GM23338 (cell line): Measurements from ENCODE around the gene SLX4IP. TPM values are rescaled to one million over a fixed set of nuclear protein-coding genes. Genes with fewer than 3 reads are reported as not detected.

Source experiments
- ATAC-seq: fragments of 200-7000 bp; cut with Tn5 transposase; 3 replicates; pipeline ENCODE4 v1.9.1; 2020
- DNase-seq: peaks from one replicate; pipeline ENCODE4 v3.0.0-alpha.2; 2015; ENCODE audit warnings: low spot score
- H2AFZ ChIP-seq: fragments of 200-600 bp; sonication (generic); 2 replicates; pipeline ENCODE4 v1.8.0; 2016; ENCODE audit warnings: antibody characterized with exemption, mild to moderate bottlenecking, moderate library complexity
- H3F3A ChIP-seq: fragments of 200-600 bp; sonication (generic); replicated peaks from 2 replicates; pipeline ENCODE4 v1.8.0; 2017; ENCODE audit warnings: antibody characterized with exemption, mixed run types, low read depth
- H3K27ac ChIP-seq: fragments of 200-600 bp; sonication (generic); 2 replicates; pipeline ENCODE4 v1.6.1; 2016; ENCODE audit warnings: low read depth
- H3K27me3 ChIP-seq: fragments of 200-600 bp; sonication (generic); 2 replicates; pipeline ENCODE4 v1.8.0; 2016; ENCODE audit warnings: mild to moderate bottlenecking, mixed run types, moderate library complexity; ENCODE audit not compliant: insufficient read depth
- H3K36me3 ChIP-seq: fragments of 200-600 bp; sonication (generic); 2 replicates; pipeline ENCODE4 v1.8.0; 2016; ENCODE audit warnings: mild to moderate bottlenecking; ENCODE audit not compliant: insufficient read depth
- H3K4me1 ChIP-seq: fragments of 200-600 bp; sonication (generic); 2 replicates; pipeline ENCODE4 v1.8.0; 2016; ENCODE audit warnings: mild to moderate bottlenecking, moderate library complexity; ENCODE audit not compliant: insufficient read depth
- H3K4me2 ChIP-seq: fragments of 200-600 bp; sonication (generic); 2 replicates; pipeline ENCODE4 v1.7.1; 2017; ENCODE audit warnings: mixed run types
- H3K4me3 ChIP-seq: fragments of 200-600 bp; sonication (generic); 2 replicates; pipeline ENCODE4 v1.6.1; 2016; ENCODE audit warnings: mixed run types
- H3K79me2 ChIP-seq: fragments of 200-600 bp; sonication (generic); replicated peaks from 2 replicates; pipeline ENCODE4 v1.8.0; 2017; ENCODE audit warnings: mild to moderate bottlenecking; ENCODE audit not compliant: insufficient read depth
- H3K9me2 ChIP-seq: fragments of 200-600 bp; sonication (generic); 2 replicates; pipeline ENCODE4 v1.8.0; 2017; ENCODE audit not compliant: insufficient read depth
- H4K20me1 ChIP-seq: fragments of 200-600 bp; sonication (generic); replicated peaks from 2 replicates; pipeline ENCODE4 v1.8.0; 2017; ENCODE audit warnings: mild to moderate bottlenecking; ENCODE audit not compliant: insufficient read depth
- H3K27ac Mint-ChIP-seq: 2 replicates; pipeline ENCODE4 v1.8.0; 2020; ENCODE audit warnings: inconsistent platforms, mild to moderate bottlenecking, moderate library complexity, mixed read lengths
- H3K27me3 Mint-ChIP-seq: 3 replicates; pipeline ENCODE4 v1.8.0; 2022; ENCODE audit warnings: low read depth, mild to moderate bottlenecking, moderate library complexity, mixed read lengths, inconsistent platforms; ENCODE audit not compliant: insufficient read depth, poor library complexity
- H3K36me3 Mint-ChIP-seq: 3 replicates; pipeline ENCODE4 v1.8.0; 2021; ENCODE audit warnings: low read depth, mild to moderate bottlenecking, inconsistent platforms, moderate library complexity, mixed read lengths
- H3K4me1 Mint-ChIP-seq: 3 replicates; pipeline ENCODE4 v1.8.0; 2020; ENCODE audit warnings: mild to moderate bottlenecking, inconsistent platforms, mixed read lengths
- H3K4me3 Mint-ChIP-seq: 3 replicates; pipeline ENCODE4 v1.8.0; 2021; ENCODE audit warnings: moderate library complexity, mild to moderate bottlenecking, inconsistent platforms, mixed read lengths
- H3K9me3 Mint-ChIP-seq: 3 replicates; pipeline ENCODE4 v1.8.0; 2020; ENCODE audit warnings: moderate library complexity, mild to moderate bottlenecking, inconsistent platforms, mixed read lengths
- CREB1 ChIP-seq: fragments of 250-450 bp; sonication (Bioruptor Pico); IDR thresholded peaks from 2 replicates; pipeline ENCODE4 v1.5.0; 2020; ENCODE audit warnings: low read depth, mild to moderate bottlenecking, moderate library complexity
- ETS1 ChIP-seq: IDR thresholded peaks from 2 replicates; pipeline ENCODE4 v1.6.1; 2016; ENCODE audit warnings: antibody characterized with exemption
- EZH2 ChIP-seq: fragments of 200-600 bp; sonication (generic); IDR thresholded peaks from one replicate; pipeline ENCODE4 v1.8.0; 2017; ENCODE audit warnings: antibody characterized with exemption, mild to moderate bottlenecking, low read depth; ENCODE audit not compliant: unreplicated experiment
- EZH2phosphoT487 ChIP-seq: fragments of 200-600 bp; sonication (generic); IDR thresholded peaks from one replicate; pipeline ENCODE4 v1.8.1; 2018; ENCODE audit warnings: antibody characterized with exemption; ENCODE audit not compliant: unreplicated experiment
- JUNB ChIP-seq: IDR thresholded peaks from one replicate; pipeline ENCODE4 v1.6.1; 2016; ENCODE audit warnings: antibody characterized with exemption; ENCODE audit not compliant: unreplicated experiment
- NANOG ChIP-seq: IDR thresholded peaks from 2 replicates; pipeline ENCODE4 v1.6.1; 2016; ENCODE audit warnings: antibody characterized with exemption, borderline replicate concordance
- REST ChIP-seq: IDR thresholded peaks from one replicate; pipeline ENCODE4 v1.6.1; 2018; ENCODE audit warnings: antibody characterized with exemption; ENCODE audit not compliant: unreplicated experiment
- ZNF114 ChIP-seq: fragments of 250-450 bp; sonication (Bioruptor Pico); IDR thresholded peaks from 2 replicates; pipeline ENCODE4 v1.5.0; 2020; ENCODE audit warnings: mild to moderate bottlenecking, moderate library complexity
- ZNF331 ChIP-seq: fragments of 250-450 bp; sonication (Bioruptor Pico); IDR thresholded peaks from 2 replicates; pipeline ENCODE4 v1.5.0; 2020; ENCODE audit warnings: low read depth, mild to moderate bottlenecking, moderate library complexity
- ZNF462 ChIP-seq: fragments of 250-450 bp; sonication (Bioruptor Pico); IDR thresholded peaks from 2 replicates; pipeline ENCODE4 v1.5.0; 2020; ENCODE audit warnings: mild to moderate bottlenecking, moderate library complexity
- polyA plus RNA-seq: library from polyadenylated mRNA; unstranded; fragments of >200 nt; fragmentation: Nextera tagmentation; extraction: Ambion mirVana; gene quantifications from 2 replicates; pipeline ENCODE4 v1.2.1, GENCODE V29; 2016
- total RNA-seq: library from RNA; depleted of rRNA; stranded (reverse); fragments of >200 nt; shearing (Covaris generic); gene quantifications from 2 replicates; pipeline ENCODE4 v1.2.3, GENCODE V29; 2014
- TF ChIP-seq, protein P1 (sequence below), 2 experiments: fragments of 200-600 bp in 1 of 2; sonication (generic) in 1 of 2; conservative IDR thresholded peaks; 2 replicates each; pipeline versions ENCODE4 v1.5.1 to v1.6.1; 2016 to 2017; ENCODE audit warnings: antibody characterized with exemption in 2 of 2, low read depth in 2 of 2, mild to moderate bottlenecking in 2 of 2, moderate library complexity in 1 of 2

SLX4IP gene
- total and polyA plus RNA-seq, 2 experiments from 2014 or later = 9.1 to 9.8 TPM

DNA sequence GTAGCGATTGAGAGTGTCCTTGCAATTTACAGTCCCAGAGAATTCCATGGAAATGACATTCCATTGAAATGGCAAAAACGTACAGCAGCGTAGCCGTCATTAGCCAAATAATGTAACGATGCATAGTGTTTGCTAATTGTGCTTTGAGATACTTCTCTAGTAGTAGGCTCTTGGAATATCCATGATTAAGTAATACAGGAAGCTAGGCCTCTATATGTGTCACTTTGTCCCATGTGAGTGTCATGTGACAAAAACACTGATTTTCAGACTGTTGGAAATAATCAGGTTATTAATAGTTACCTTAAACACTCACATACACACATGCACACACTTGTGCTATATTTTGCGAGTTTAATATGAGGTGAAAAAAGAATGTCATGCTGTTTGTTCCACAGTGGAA lies 35.2 kb downstream of the SLX4IP start (continued):
- TF ChIP-seq ZNF462 = no peak
- no peak for TF ChIP-seq NANOG
- no peak for TF ChIP-seq EZH2

GRCh38 chr20:10472871-10473270 lies 37.8 kb downstream of the SLX4IP start:
- Mint-ChIP-seq H3K9me3 (no peaks in the 10 kb centered on the region), H3K4me3 (no peak overlapping the region), H3K4me1 (peaks cover 55% of the 10 kb centered on the region), H3K27me3 (peaks cover 7% of the 10 kb centered on the region), H3K36me3 (no peaks in the 10 kb centered on the region), H3K27ac (no peak overlapping the region)
- no peaks in the 10 kb centered on the region for H3K36me3 ChIP-seq
- no peaks in the 10 kb centered on the region for H3F3A ChIP-seq
- peaks cover 60% of the 10 kb centered on the region for H3K4me1 ChIP-seq
- TF ChIP-seq ZNF331 = no peak
- TF ChIP-seq EZH2 = no peak
- TF ChIP-seq EZH2phosphoT487 = no peak
- TF ChIP-seq NANOG = no peak
- TF ChIP-seq CREB1 (CRISPR knock-in tag) = no peak
- TF ChIP-seq, protein P1, sequence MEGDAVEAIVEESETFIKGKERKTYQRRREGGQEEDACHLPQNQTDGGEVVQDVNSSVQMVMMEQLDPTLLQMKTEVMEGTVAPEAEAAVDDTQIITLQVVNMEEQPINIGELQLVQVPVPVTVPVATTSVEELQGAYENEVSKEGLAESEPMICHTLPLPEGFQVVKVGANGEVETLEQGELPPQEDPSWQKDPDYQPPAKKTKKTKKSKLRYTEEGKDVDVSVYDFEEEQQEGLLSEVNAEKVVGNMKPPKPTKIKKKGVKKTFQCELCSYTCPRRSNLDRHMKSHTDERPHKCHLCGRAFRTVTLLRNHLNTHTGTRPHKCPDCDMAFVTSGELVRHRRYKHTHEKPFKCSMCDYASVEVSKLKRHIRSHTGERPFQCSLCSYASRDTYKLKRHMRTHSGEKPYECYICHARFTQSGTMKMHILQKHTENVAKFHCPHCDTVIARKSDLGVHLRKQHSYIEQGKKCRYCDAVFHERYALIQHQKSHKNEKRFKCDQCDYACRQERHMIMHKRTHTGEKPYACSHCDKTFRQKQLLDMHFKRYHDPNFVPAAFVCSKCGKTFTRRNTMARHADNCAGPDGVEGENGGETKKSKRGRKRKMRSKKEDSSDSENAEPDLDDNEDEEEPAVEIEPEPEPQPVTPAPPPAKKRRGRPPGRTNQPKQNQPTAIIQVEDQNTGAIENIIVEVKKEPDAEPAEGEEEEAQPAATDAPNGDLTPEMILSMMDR (conservative IDR thresholded peaks at IDR 0.05; ENCODE audit: low read depth in 2 of 2) = no peak
- TF ChIP-seq JUNB = no peak
- TF ChIP-seq REST = no peak
- no peak for TF ChIP-seq ETS1
- TF ChIP-seq ZNF114 = no peak
- H3K4me3 ChIP-seq = no peak overlapping the region
- H2AFZ ChIP-seq = no peak overlapping the region
- DNase-seq (no peak), ATAC-seq (no peak)
- no peak overlapping the region for H3K4me2 ChIP-seq
- H3K27me3 ChIP-seq = no peaks in the 10 kb centered on the region
- no peak overlapping the region for H3K27ac ChIP-seq
- H3K79me2 ChIP-seq = peaks cover 18% of the 10 kb centered on the region
- H4K20me1 ChIP-seq = no peaks in the 10 kb centered on the region; the same call in 1 of the 2 replicates
- H3K9me2 ChIP-seq = 0 out of 2 replicates have a peak, but pooled peaks cover 5% of the 10 kb centered on the region
